Smooth muscle cell (in vitro differentiated cells): ENCODE measurements around the gene COL4A5. TPM values are rescaled to one million over a fixed set of nuclear protein-coding genes. Genes with fewer than 3 reads are reported as not detected.

Experiments used
- DNase-seq: peaks from one replicate; lab custom pipeline; 2025; ENCODE audit not compliant: unreplicated experiment; lab: John Stamatoyannopoulos, UW
- H2AFZ ChIP-seq: fragments of 200-600 bp; sonication (generic); 2 replicates; pipeline ENCODE4 v1.6.0; 2016; ENCODE audit warnings: antibody characterized with exemption, low read depth, mild to moderate bottlenecking
- H3F3A ChIP-seq: fragments of 200-600 bp; sonication (generic); 2 replicates; pipeline ENCODE4 v1.6.0; 2017; ENCODE audit warnings: antibody characterized with exemption, low read depth
- H3K27ac ChIP-seq: fragments of 200-600 bp; sonication (generic); 2 replicates; pipeline ENCODE4 v1.5.1; 2016; ENCODE audit warnings: low read depth, mild to moderate bottlenecking
- H3K27me3 ChIP-seq: fragments of 200-600 bp; sonication (generic); 2 replicates; pipeline ENCODE4 v1.6.1; 2016; ENCODE audit warnings: low read depth, mild to moderate bottlenecking
- H3K36me3 ChIP-seq: fragments of 200-600 bp; sonication (generic); 2 replicates; pipeline ENCODE4 v1.5.1; 2016; ENCODE audit warnings: low read depth
- H3K4me1 ChIP-seq: fragments of 200-600 bp; sonication (generic); 2 replicates; pipeline ENCODE4 v1.5.1; 2016; ENCODE audit warnings: low read depth
- H3K4me2 ChIP-seq: fragments of 200-600 bp; sonication (generic); 2 replicates; pipeline ENCODE4 v1.6.0; 2016; ENCODE audit warnings: mild to moderate bottlenecking
- H3K4me3 ChIP-seq: fragments of 200-600 bp; sonication (generic); 2 replicates; pipeline ENCODE4 v1.5.1; 2016; ENCODE audit warnings: mild to moderate bottlenecking
- H3K79me2 ChIP-seq: fragments of 200-600 bp; sonication (generic); 2 replicates; pipeline ENCODE4 v1.6.0; 2016; ENCODE audit warnings: low read depth, mild to moderate bottlenecking
- H3K9ac ChIP-seq: fragments of 200-600 bp; sonication (generic); 2 replicates; pipeline ENCODE4 v1.6.0; 2016; ENCODE audit warnings: low read depth
- H3K9me3 ChIP-seq: fragments of 200-600 bp; sonication (generic); replicated peaks from 2 replicates; pipeline ENCODE4 v1.5.1; 2016; ENCODE audit warnings: low read depth
- H4K20me1 ChIP-seq: fragments of 200-600 bp; sonication (generic); 2 replicates; pipeline ENCODE4 v1.6.0; 2016; ENCODE audit warnings: low read depth
- CTCF ChIP-seq: fragments of 200-600 bp; sonication (generic); IDR thresholded peaks from 2 replicates; pipeline ENCODE4 v1.5.1; 2017; ENCODE audit warnings: borderline replicate concordance, mild to moderate bottlenecking, antibody characterized with exemption; ENCODE audit not compliant: insufficient read depth, poor library complexity, severe bottlenecking
- WGBS: methylation state at CpG from one replicate; pipeline ENCODE4 v1.1.7; 2016; ENCODE audit warnings: low lambda C conversion rate; 5-methylcytosine and 5-hydroxymethylcytosine counted together
- polyA plus RNA-seq: library from polyadenylated mRNA; unstranded; fragments of >200 nt; fragmentation: Nextera tagmentation; extraction: Ambion mirVana; gene quantifications from 2 replicates; pipeline ENCODE4 v1.2.1, GENCODE V29; 2016
- total RNA-seq: library from RNA; depleted of rRNA; stranded (reverse); fragments of >200 nt; gene quantifications from 2 replicates; pipeline ENCODE4 v1.2.3, GENCODE V29; 2014

Gene COL4A5
- total and polyA plus RNA-seq, 2 experiments from 2014 or later, result 42.3 to 101 TPM

DNA sequence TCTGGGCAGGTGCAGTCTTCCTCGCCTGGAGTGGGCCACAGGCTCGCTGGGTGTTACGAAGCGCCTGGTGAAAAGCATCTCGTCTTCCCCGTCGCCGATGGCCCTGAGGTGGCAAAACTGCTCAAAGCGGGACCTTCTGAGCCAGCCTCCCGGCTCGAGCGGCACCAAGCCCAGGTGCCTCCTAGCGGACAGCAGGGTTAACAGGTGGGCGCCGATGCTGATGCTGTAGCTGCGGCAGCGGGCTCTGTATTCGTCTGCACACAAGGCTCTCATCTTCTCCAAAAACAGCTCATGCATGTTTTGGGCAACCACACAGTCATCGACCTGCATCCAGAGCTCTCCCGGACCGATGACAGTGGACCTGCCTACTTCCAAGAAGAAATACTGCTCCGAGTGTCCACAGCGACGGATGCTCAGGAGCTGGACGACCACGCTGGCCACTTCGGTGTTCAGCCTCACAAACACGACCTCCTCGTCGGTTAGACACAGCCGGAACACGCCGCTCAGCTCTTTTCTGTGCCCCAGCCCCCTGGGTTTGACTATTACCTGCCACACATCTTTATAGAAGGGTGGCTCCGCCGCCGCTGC lies 295.5 kb downstream of the COL4A5 start:
- no peak overlapping the region for H3K9ac ChIP-seq

DNA sequence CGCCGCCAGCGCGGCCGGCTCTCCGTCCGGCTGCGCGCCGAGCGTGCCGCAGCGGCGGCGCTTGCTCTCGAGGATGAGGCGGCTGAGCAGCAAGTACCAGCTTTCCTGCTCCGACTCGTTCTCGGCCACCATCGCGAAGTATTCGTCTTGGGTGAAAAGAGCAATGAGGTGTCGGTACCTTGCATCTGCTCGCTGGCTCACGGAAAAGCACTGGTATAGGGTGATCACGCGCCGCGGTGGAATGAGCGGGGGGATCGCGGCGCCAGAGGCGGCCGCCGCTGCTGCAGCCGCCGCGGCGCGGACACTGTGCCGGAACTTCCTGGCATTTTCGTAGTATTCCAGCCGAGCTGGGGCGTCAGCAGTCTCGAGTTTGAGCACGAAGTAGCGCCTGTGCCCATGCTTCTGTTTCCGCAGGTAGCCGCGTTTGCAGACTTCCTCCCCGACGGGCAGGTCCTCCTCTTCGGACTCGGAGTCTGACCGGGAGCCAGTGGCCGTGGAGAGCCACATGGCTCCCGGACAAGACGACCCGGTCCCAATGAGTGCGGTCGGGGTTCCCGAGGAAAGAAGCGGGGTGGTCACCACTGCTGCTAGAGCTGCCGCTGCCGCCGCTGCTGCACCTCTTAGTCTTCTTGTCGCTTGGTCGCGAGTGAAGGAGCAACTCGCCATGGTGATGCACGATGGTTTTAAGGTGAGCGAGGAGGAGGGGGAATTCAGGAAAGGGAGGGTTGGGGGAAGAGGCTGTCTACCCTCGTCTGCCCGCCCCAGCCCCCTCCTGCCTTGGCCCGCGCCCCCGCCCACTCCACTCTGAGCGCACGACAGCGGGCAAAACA lies 296.3 kb downstream of the COL4A5 start:
- Histone ChIP-seq H3K4me3 (peak overlapping the region; percentile 53), H3K79me2 (no peaks in the 10 kb centered on the region), H3K4me2 (peak overlapping the region; percentile 89), H3K27me3 (peaks cover 73% of the 10 kb centered on the region), H3F3A (no peaks in the 10 kb centered on the region), H3K9ac (no peak overlapping the region), H3K36me3 (no peaks in the 10 kb centered on the region), H4K20me1 (no peaks in the 10 kb centered on the region), H3K4me1 (peaks cover 21% of the 10 kb centered on the region), H2AFZ (peak overlapping the region; percentile 77), H3K27ac (no peak overlapping the region), H3K9me3 (no peaks in the 10 kb centered on the region)
- DNase-seq, result no peak
- 39% methylated on average over 74 of the region's 82 CpGs for WGBS
- no peak for TF ChIP-seq CTCF

More for the DNA sequence above, 295.5 kb downstream of the COL4A5 start:
- H3K27ac ChIP-seq, result no peak overlapping the region
- peak overlapping the region; percentile 53 for H3K4me3 ChIP-seq
- H3K36me3 ChIP-seq, result no peaks in the 10 kb centered on the region
- peak overlapping the region; percentile 89 for H3K4me2 ChIP-seq
- peak; percentile 9 for TF ChIP-seq CTCF
- no peaks in the 10 kb centered on the region for H3K9me3 ChIP-seq
- H3F3A ChIP-seq, result no peaks in the 10 kb centered on the region
- peaks cover 80% of the 10 kb centered on the region for H3K27me3 ChIP-seq
- H3K79me2 ChIP-seq, result no peaks in the 10 kb centered on the region
- H2AFZ ChIP-seq, result peak overlapping the region; percentile 77
- H4K20me1 ChIP-seq, result no peaks in the 10 kb centered on the region
- DNase-seq, result no peak
- peaks cover 19% of the 10 kb centered on the region for H3K4me1 ChIP-seq
- WGBS, result 49% methylated on average over 36 of the region's 36 CpGs

DNA sequence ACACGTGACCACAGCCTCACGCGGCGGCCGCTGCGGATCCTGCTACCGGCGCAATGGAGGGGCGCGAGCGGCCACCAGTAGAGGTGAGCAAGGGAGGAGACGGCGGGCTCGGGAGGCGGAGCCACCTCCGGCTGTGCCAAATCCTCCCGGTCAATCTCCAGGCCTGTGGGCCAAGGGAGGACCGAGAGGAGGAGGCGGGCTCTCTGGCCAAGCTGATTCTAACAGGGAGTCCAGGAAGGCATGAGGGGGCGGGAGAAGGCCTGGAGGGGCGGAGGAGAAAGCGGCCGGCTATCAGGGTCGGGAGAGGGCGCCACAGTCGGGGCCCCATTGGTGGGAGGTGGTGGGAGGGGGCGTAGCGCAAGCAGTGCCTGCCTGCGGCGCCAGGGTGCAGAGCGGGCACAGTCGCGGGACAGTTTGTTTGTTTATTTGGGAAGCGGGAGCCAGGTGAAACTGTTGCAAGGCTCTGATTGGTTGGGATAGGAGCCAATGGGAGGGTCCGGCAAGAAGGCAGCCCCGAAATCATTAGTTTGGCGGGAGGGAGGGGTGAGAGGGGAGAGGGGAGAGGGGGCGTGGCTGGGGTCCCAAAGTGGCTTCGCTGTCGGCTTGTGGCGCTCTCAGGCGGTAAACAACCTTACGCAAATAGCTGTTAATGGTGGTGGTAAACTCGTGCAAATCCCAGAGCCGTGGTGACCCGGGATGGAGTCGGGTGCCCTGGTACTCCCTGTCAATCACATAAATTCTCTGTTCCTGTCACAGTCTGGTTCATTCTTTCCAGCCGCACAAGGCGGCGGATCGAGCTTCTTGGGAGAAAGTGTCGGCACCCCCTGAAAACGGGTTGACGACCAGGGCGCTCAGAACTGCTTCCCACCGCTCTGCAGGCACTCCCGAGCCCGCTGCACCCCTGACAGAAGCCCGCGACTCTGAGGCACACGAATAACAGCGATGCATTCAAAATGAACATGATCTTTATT lies 297.2 kb downstream of the COL4A5 start, which contains the start of gene IRS4:
TSS of gene IRS4 (minus strand) at position 55 of the 971 bp plus-strand sequence.
- TF ChIP-seq CTCF, result no peak
- Histone ChIP-seq H2AFZ (peak within 1 kb of the TSS; percentile 77), H4K20me1 (no peaks in the 10 kb centered on the region), H3K4me2 (peak within 1 kb of the TSS; percentile 89), H3K27ac (no peak within 1 kb of the TSS), H3K9me3 (no peaks in the 10 kb centered on the region), H3K4me3 (peak within 1 kb of the TSS; percentile 53), H3K36me3 (no peaks in the 10 kb centered on the region), H3K9ac (no peak within 1 kb of the TSS), H3K4me1 (peaks cover 30% of the 10 kb centered on the region), H3F3A (no peaks in the 10 kb centered on the region), H3K79me2 (no peaks in the 10 kb centered on the region), H3K27me3 (peaks cover 64% of the 10 kb centered on the region)
- WGBS, result 33% methylated on average over 50 of the region's 62 CpGs
- no peak for DNase-seq
